HCT116 (cell line): ENCODE results near the gene LUM. TPM values are rescaled to one million over a fixed set of nuclear protein-coding genes. Genes with fewer than 3 reads are reported as not detected.

Experiments used
- ATAC-seq: fragments of 200-7000 bp; cut with Tn5 transposase; 2 replicates; pipeline ENCODE4 v1.9.1; 2020; ENCODE audit warnings: mild to moderate bottlenecking, moderate library complexity
- BruUV-seq: library from RNA; stranded (reverse); fragments of 400-500 nt; replicated peaks from 2 replicates; lab custom pipeline; 2021; lab: Mats Ljungman, UMichigan
- CTCF ChIA-PET: fragments of 300-600 bp; sonication (Branson Sonifier 250); formaldehyde crosslinking; loops from one replicate; lab custom pipeline; 2021; ENCODE audit warnings: antibody characterized with exemption; lab: Charles Lee
- POLR2A ChIA-PET: fragments of 300-600, 350-600 bp; sonication (Branson Sonifier 250); formaldehyde crosslinking; loops from one replicate; lab custom pipeline; 2021; ENCODE audit warnings: antibody characterized with exemption; lab: Charles Lee
- RAD21 ChIA-PET, 2 experiments: fragments of 300-600 bp; sonication (Branson Sonifier 250); formaldehyde crosslinking; loops; one replicate each; lab custom pipeline; 2023; ENCODE audit warnings: low total read pairs in 2 of 2; ENCODE audit not compliant: uncharacterized antibody in 2 of 2, unreplicated experiment in 2 of 2, low non-redundant PET in 1 of 2; lab: Charles Lee
- DNase-seq: peaks from one replicate; pipeline ENCODE4 v3.0.0-alpha.2; 2010; ENCODE audit warnings: low read depth, low spot score
- H2AFZ ChIP-seq: fragments of 200-600 bp; shearing (Covaris generic), sonication (generic); 2 replicates; pipeline ENCODE4 v1.6.1; 2017; ENCODE audit warnings: low read depth, mixed run types, mixed read lengths, antibody characterized with exemption, low read length; ENCODE audit not compliant: poor library complexity, severe bottlenecking
- H3K27ac ChIP-seq: 2 replicates; pipeline ENCODE4 v1.5.1; 2012; ENCODE audit warnings: low read depth, low read length
- H3K27me3 ChIP-seq: fragments of 200-600 bp; sonication (generic); 2 replicates; pipeline ENCODE4 v1.6.1; 2016; ENCODE audit warnings: mixed run types, low read length, mixed read lengths; ENCODE audit not compliant: insufficient read depth
- H3K36me3 ChIP-seq, 2 experiments: fragments of 200-500 bp in 1 of 2; fragments of 200-600 bp in 1 of 2; sonication (Bioruptor generic) in 1 of 2; sonication (generic) in 1 of 2; 2 replicates each; pipeline versions ENCODE4 v1.5.1 to v1.6.1; 2014 to 2016; ENCODE audit warnings: low read length in 2 of 2, inconsistent platforms in 1 of 2, mixed read lengths in 1 of 2, mixed run types in 1 of 2; ENCODE audit not compliant: insufficient read depth in 2 of 2, control insufficient read depth in 1 of 2
- H3K4me1 ChIP-seq, 2 experiments: fragments of 200-600 bp in 1 of 2; sonication (generic) in 1 of 2; 2 replicates each; pipeline versions ENCODE4 v1.5.1 to v1.6.1; 2012 to 2017; ENCODE audit warnings: low read length in 2 of 2, inconsistent platforms in 1 of 2, mild to moderate bottlenecking in 1 of 2, mixed read lengths in 1 of 2, mixed run types in 1 of 2, moderate library complexity in 1 of 2; ENCODE audit not compliant: insufficient read depth in 2 of 2, control insufficient read depth in 1 of 2
- H3K4me2 ChIP-seq: fragments of 200-600 bp; sonication (generic); 2 replicates; pipeline ENCODE4 v1.6.1; 2017; ENCODE audit warnings: mixed run types, low read length, mixed read lengths
- H3K4me3 ChIP-seq, 2 experiments: fragments of 200-600 bp in 1 of 2; sonication (generic) in 1 of 2; replicated peaks in 1 of 2; 2 replicates each; pipeline ENCODE4 v1.5.1; 2011 to 2016; ENCODE audit warnings: low read length in 2 of 2, control low read depth in 1 of 2, low read depth in 1 of 2, mild to moderate bottlenecking in 1 of 2, mixed read lengths in 1 of 2, mixed run types in 1 of 2
- H3K79me2 ChIP-seq: fragments of 200-600 bp; sonication (generic); 2 replicates; pipeline ENCODE4 v1.6.1; 2017; ENCODE audit warnings: mild to moderate bottlenecking, mixed run types, low read length, moderate library complexity, mixed read lengths; ENCODE audit not compliant: insufficient read depth
- H3K9ac ChIP-seq: fragments of 200-600 bp; sonication (generic); 2 replicates; pipeline ENCODE4 v1.6.1; 2016; ENCODE audit warnings: low read length, mixed read lengths
- H3K9me2 ChIP-seq: fragments of 200-600 bp; sonication (generic), shearing (Covaris generic); 2 replicates; pipeline ENCODE4 v1.6.1; 2017; ENCODE audit warnings: mixed run types, mild to moderate bottlenecking, moderate library complexity; ENCODE audit not compliant: insufficient read depth
- H3K9me3 ChIP-seq, 2 experiments: fragments of 200-500 bp in 1 of 2; fragments of 200-600 bp in 1 of 2; sonication (Bioruptor generic) in 1 of 2; sonication (generic) in 1 of 2; 2 replicates each; pipeline ENCODE4 v1.6.1; 2014 to 2017; ENCODE audit warnings: low read length in 2 of 2, mixed read lengths in 2 of 2, inconsistent platforms in 1 of 2, low read depth in 1 of 2, mild to moderate bottlenecking in 1 of 2, mixed run types in 1 of 2, moderate library complexity in 1 of 2; ENCODE audit not compliant: control insufficient read depth in 1 of 2, insufficient read depth in 1 of 2
- H4K20me1 ChIP-seq: fragments of 200-600 bp; sonication (generic), shearing (Covaris generic); 2 replicates; pipeline ENCODE4 v1.6.1; 2017; ENCODE audit warnings: mixed run types, mild to moderate bottlenecking, moderate library complexity; ENCODE audit not compliant: insufficient read depth
- CEBPB ChIP-seq: IDR thresholded peaks from 2 replicates; pipeline ENCODE4 v1.6.1; 2012; ENCODE audit warnings: low read depth
- ELF1 ChIP-seq: IDR thresholded peaks from 2 replicates; pipeline ENCODE4 v1.6.1; 2012; ENCODE audit warnings: low read depth, borderline replicate concordance
- JUND ChIP-seq: IDR thresholded peaks from 2 replicates; pipeline ENCODE4 v1.6.1; 2012
- RAD21 ChIP-seq: IDR thresholded peaks from 2 replicates; pipeline ENCODE4 v1.6.1; 2012; ENCODE audit warnings: low read depth, mild to moderate bottlenecking
- TCF7L2 ChIP-seq: IDR thresholded peaks from 2 replicates; pipeline ENCODE4 v1.7.0; 2011; ENCODE audit warnings: borderline replicate concordance, inconsistent platforms; ENCODE audit not compliant: insufficient read depth, insufficient read length; ENCODE audit errors: extremely low read depth
- ZFX ChIP-seq: fragments of 450-650 bp; IDR thresholded peaks from 2 replicates; pipeline ENCODE4 v1.6.1; 2017
- intact Hi-C: fragments of 100-400 bp; cut with micrococcal nuclease; formaldehyde crosslinking; loops from 2 replicates; pipeline ENCODE4 v1.10.0; 2022
- total RNA-seq: library from RNA; stranded (reverse); gene quantifications from one replicate; pipeline ENCODE4 v1.2.1, GENCODE V29; 2021; ENCODE audit not compliant: unreplicated experiment
- TF ChIP-seq, protein P1 (sequence below): IDR thresholded peaks from 2 replicates; pipeline ENCODE4 v1.6.1; 2012
- TF ChIP-seq, protein P2 (sequence below): IDR thresholded peaks from 2 replicates; pipeline ENCODE4 v1.6.1; 2012; ENCODE audit warnings: low read depth

The LUM gene
- total RNA-seq, 1 experiment from 2014 or later = 0.69 TPM

DNA sequence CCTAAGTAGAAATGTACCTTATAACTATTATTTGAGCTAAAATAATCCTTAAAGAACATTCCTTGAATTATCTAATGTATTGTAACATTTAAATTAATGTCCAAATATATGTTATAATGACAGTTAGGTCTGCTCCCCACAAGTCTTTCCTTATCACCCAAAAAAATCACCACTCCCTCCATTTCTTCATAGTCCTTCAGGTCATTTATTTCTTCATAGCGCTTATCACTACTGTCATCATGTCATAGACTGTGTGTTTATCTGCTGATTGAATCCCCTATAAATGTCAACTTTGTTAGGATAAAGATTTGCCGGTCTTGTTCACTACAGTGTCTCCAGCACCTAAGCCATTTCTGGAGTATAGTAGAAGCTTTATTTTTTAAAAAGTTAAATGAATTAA is 12.0 kb downstream of the LUM start:
- DNase-seq (no peak), ATAC-seq (no peak)
- no peaks in the 10 kb centered on the region for H4K20me1 ChIP-seq
- no peaks in the 10 kb centered on the region for H3K27me3 ChIP-seq
- H2AFZ ChIP-seq = peak overlapping the region; percentile 77
- CTCF ChIA-PET = interaction anchor here (2.1 kb wide), 1 partner anchor 10 kb away, joined by 12 read pairs; no protein-coding TSS in a partner anchor
- no peak overlapping the region for H3K27ac ChIP-seq
- no peaks in the 10 kb centered on the region for H3K36me3 ChIP-seq
- H3K4me3 ChIP-seq = no peak overlapping the region
- POLR2A ChIA-PET = no interaction called here
- H3K9me3 ChIP-seq = no peaks in the 10 kb centered on the region
- no peak overlapping the region for H3K9ac ChIP-seq
- no peaks in the 10 kb centered on the region for H3K9me2 ChIP-seq
- intact Hi-C loops = no loop called here
- RAD21 ChIA-PET = no interaction called here
- TF ChIP-seq, protein P1, sequence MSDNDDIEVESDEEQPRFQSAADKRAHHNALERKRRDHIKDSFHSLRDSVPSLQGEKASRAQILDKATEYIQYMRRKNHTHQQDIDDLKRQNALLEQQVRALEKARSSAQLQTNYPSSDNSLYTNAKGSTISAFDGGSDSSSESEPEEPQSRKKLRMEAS = no peak
- TF ChIP-seq CEBPB (no peak), ZFX (no peak), TCF7L2 (no peak), RAD21 (no peak), ELF1 (no peak), JUND (no peak)
- TF ChIP-seq, protein P2, sequence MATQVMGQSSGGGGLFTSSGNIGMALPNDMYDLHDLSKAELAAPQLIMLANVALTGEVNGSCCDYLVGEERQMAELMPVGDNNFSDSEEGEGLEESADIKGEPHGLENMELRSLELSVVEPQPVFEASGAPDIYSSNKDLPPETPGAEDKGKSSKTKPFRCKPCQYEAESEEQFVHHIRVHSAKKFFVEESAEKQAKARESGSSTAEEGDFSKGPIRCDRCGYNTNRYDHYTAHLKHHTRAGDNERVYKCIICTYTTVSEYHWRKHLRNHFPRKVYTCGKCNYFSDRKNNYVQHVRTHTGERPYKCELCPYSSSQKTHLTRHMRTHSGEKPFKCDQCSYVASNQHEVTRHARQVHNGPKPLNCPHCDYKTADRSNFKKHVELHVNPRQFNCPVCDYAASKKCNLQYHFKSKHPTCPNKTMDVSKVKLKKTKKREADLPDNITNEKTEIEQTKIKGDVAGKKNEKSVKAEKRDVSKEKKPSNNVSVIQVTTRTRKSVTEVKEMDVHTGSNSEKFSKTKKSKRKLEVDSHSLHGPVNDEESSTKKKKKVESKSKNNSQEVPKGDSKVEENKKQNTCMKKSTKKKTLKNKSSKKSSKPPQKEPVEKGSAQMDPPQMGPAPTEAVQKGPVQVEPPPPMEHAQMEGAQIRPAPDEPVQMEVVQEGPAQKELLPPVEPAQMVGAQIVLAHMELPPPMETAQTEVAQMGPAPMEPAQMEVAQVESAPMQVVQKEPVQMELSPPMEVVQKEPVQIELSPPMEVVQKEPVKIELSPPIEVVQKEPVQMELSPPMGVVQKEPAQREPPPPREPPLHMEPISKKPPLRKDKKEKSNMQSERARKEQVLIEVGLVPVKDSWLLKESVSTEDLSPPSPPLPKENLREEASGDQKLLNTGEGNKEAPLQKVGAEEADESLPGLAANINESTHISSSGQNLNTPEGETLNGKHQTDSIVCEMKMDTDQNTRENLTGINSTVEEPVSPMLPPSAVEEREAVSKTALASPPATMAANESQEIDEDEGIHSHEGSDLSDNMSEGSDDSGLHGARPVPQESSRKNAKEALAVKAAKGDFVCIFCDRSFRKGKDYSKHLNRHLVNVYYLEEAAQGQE = no peak
- peaks cover 4 to 14% of the 10 kb centered on the region in 2 experiments; a peak in 3 of 4 replicates for H3K4me1 ChIP-seq
- no TSS peak for BruUV-seq
- H3K4me2 ChIP-seq = peak overlapping the region; percentile 60
- H3K79me2 ChIP-seq = no peaks in the 10 kb centered on the region
